ENCODE data around the gene SCN4B.

Gene SCN4B

DNA sequence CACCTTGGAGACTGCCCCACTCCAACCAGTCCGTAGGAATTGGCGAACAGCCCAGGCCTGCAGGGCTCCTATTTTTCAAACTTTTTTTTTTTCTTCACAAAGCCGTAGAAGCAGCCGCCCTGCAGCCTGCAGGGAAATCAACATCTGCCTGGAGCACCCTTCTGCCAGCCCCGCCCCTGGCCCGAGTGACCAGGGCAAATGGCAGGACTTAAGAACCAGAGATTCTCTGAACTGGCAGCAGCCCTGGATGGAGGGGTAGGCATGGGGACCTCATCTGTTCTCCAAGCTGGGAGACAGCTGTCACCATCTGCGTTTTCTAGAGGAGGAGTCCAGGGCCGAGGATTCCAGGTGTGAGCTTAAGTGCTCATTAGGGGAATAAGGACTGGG lies 18.3 kb upstream of the SCN4B start:
- Histone ChIP-seq H2BK12ac (ENCODE audit: low read length) (no peak overlapping the region), H3K36me3 (ENCODE audit: control insufficient read depth in 1 of 2, insufficient read depth in 2 of 2, low read length in 2 of 2) (no peaks in the 10 kb centered on the region), H3K9me3 (ENCODE audit: insufficient read depth, low read depth, low read length) (peaks cover 3% of the 10 kb centered on the region), H2AK5ac (ENCODE audit: low read length) (no peak overlapping the region), H3K23ac (ENCODE audit: low read length) (no peak overlapping the region), H3K18ac (ENCODE audit: low read length) (no peak overlapping the region), H3K4me1 (ENCODE audit: control insufficient read depth in 1 of 2, insufficient read depth in 2 of 2, low read length in 2 of 2) (peaks cover 5 to 6% of the 10 kb centered on the region in 2 experiments), H3K4me3 (ENCODE audit: low read depth, low read length) (no peak overlapping the region), H3K4ac (ENCODE audit: low read depth, low read length) (no peak overlapping the region), H3K79me1 (ENCODE audit: low read length) (no peaks in the 10 kb centered on the region), H2AFZ (ENCODE audit: insufficient read depth, low read length, poor library complexity) (no peak overlapping the region), H2BK5ac (ENCODE audit: low read depth, low read length, poor library complexity) (no peak overlapping the region), H3K27me3 (ENCODE audit: insufficient read depth, low read length) (peaks cover 2% of the 10 kb centered on the region), H4K8ac (ENCODE audit: low read depth, low read length) (no peak overlapping the region), H3K79me2 (ENCODE audit: control insufficient read depth, insufficient read depth, low read length, poor library complexity) (no peaks in the 10 kb centered on the region), H3K9ac (ENCODE audit: low read length) (no peak overlapping the region), H3K4me2 (ENCODE audit: low read length) (no peak overlapping the region), H4K91ac (ENCODE audit: low read depth, low read length) (no peak overlapping the region), H3K14ac (ENCODE audit: low read length) (no peak overlapping the region), H4K12ac (ENCODE audit: low read depth, low read length) (no peak overlapping the region), H3K27ac (ENCODE audit: low read depth, low read length) (no peak overlapping the region), H2BK120ac (ENCODE audit: insufficient read depth, low read length, poor library complexity) (no peak overlapping the region)
- WGBS (ENCODE audit: extremely low coverage, insufficient coverage, insufficient read length), result no CpG with 5 or more reads among the region's 8 CpGs
- no peak for DNase-seq

- H3K4me1 ChIP-seq (ENCODE audit: control insufficient read depth in 1 of 2, insufficient read depth in 2 of 2, low read length in 2 of 2), result peaks cover under 1 to 4% of the 10 kb centered on the region in 2 experiments
- H4K91ac ChIP-seq (ENCODE audit: low read depth, low read length), result no peak overlapping the region
- H2BK12ac ChIP-seq (ENCODE audit: low read length), result no peak overlapping the region
- no peak overlapping the region for H3K4me2 ChIP-seq (ENCODE audit: low read length)
- no peak overlapping the region for H3K18ac ChIP-seq (ENCODE audit: low read length)
- no peak overlapping the region for H4K8ac ChIP-seq (ENCODE audit: low read depth, low read length)
- H4K12ac ChIP-seq (ENCODE audit: low read depth, low read length), result no peak overlapping the region
- no peaks in the 10 kb centered on the region for H3K79me2 ChIP-seq (ENCODE audit: control insufficient read depth, insufficient read depth, low read length, poor library complexity)
- H2BK120ac ChIP-seq (ENCODE audit: insufficient read depth, low read length, poor library complexity), result no peak overlapping the region
- H3K4ac ChIP-seq (ENCODE audit: low read depth, low read length), result no peak overlapping the region
- H3K27ac ChIP-seq (ENCODE audit: low read depth, low read length), result no peak overlapping the region
- no peak overlapping the region for H2AK5ac ChIP-seq (ENCODE audit: low read length)
- no peak overlapping the region for H2BK5ac ChIP-seq (ENCODE audit: low read depth, low read length, poor library complexity)
- peaks cover 3% of the 10 kb centered on the region for H3K9me3 ChIP-seq (ENCODE audit: insufficient read depth, low read depth, low read length)
- H3K4me3 ChIP-seq (ENCODE audit: low read depth, low read length), result no peak overlapping the region
- no peaks in the 10 kb centered on the region for H3K27me3 ChIP-seq (ENCODE audit: insufficient read depth, low read length)
- no CpG with 5 or more reads among the region's 9 CpGs for WGBS (ENCODE audit: extremely low coverage, insufficient coverage, insufficient read length)
- H3K36me3 ChIP-seq (ENCODE audit: control insufficient read depth in 1 of 2, insufficient read depth in 2 of 2, low read length in 2 of 2), result no peaks in the 10 kb centered on the region
- no peak overlapping the region for H3K9ac ChIP-seq (ENCODE audit: low read length)
- no peak overlapping the region for H3K23ac ChIP-seq (ENCODE audit: low read length)
- H2AFZ ChIP-seq (ENCODE audit: insufficient read depth, low read length, poor library complexity), result no peak overlapping the region
- no peak overlapping the region for H3K14ac ChIP-seq (ENCODE audit: low read length)
- no peaks in the 10 kb centered on the region for H3K79me1 ChIP-seq (ENCODE audit: low read length)
- DNase-seq, result no peak
Observed at GRCh38 chr11:118170231-118170630, 17.6 kb upstream of the SCN4B start.

DNA sequence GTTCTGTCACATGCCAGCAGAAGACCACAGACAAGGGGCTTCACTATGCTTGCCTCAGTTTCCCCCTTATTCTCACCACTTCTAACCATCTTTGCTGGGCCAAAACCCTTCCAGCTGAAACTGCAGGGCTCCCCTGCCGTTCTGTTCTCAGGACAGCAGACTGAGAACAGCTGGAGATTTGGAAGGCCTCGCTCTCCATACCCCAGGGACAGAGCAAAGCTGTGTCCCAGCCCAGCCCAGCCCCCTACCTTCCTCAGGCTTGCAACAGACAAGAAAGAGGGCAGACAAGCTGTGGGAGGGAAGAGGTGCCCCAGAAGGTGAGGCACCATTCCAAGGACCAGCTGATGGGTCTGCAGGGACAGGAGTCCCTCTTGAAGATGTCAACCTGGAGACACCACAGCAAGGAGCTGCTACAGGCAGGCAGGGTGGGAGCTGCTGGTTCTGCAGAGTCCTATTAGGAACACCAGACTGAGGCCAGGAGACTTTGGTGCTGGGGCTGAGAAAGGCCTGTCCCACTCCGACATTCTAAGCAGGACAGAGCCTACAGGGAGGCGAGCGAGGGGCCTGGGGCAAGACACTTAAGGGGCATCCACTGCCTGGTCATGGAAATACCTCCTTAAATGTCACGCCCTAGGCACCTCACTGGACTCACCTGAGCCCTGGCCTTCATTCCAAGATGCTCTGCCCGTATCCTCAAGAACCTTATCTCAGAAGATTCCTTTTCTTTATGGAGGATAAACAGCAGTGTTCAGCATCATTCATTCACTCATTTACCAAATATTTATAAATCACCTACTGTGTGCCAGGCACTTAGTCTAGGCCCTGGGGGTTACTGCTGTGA lies 16.9 kb upstream of the SCN4B start:
- no peaks in the 10 kb centered on the region for H3K4me1 ChIP-seq (ENCODE audit: control insufficient read depth in 1 of 2, insufficient read depth in 2 of 2, low read length in 2 of 2)
- H3K23ac ChIP-seq (ENCODE audit: low read length), result no peak overlapping the region
- H4K12ac ChIP-seq (ENCODE audit: low read depth, low read length), result no peak overlapping the region
- no peak overlapping the region for H3K18ac ChIP-seq (ENCODE audit: low read length)
- no peak overlapping the region for H3K4me2 ChIP-seq (ENCODE audit: low read length)
- H3K79me2 ChIP-seq (ENCODE audit: control insufficient read depth, insufficient read depth, low read length, poor library complexity), result no peaks in the 10 kb centered on the region
- no peaks in the 10 kb centered on the region for H3K27me3 ChIP-seq (ENCODE audit: insufficient read depth, low read length)
- H3K4ac ChIP-seq (ENCODE audit: low read depth, low read length), result no peak overlapping the region
- H2AFZ ChIP-seq (ENCODE audit: insufficient read depth, low read length, poor library complexity), result no peak overlapping the region
- no peak overlapping the region for H3K9ac ChIP-seq (ENCODE audit: low read length)
- H3K79me1 ChIP-seq (ENCODE audit: low read length), result no peaks in the 10 kb centered on the region
- H4K91ac ChIP-seq (ENCODE audit: low read depth, low read length), result no peak overlapping the region
- H3K4me3 ChIP-seq (ENCODE audit: low read depth, low read length), result no peak overlapping the region
- H3K27ac ChIP-seq (ENCODE audit: low read depth, low read length), result no peak overlapping the region
- no peak overlapping the region for H4K8ac ChIP-seq (ENCODE audit: low read depth, low read length)
- H2BK5ac ChIP-seq (ENCODE audit: low read depth, low read length, poor library complexity), result no peak overlapping the region
- no peak overlapping the region for H2BK12ac ChIP-seq (ENCODE audit: low read length)
- H2AK5ac ChIP-seq (ENCODE audit: low read length), result no peak overlapping the region
- peak; percentile 11 to 54 for DNase-seq
- H2BK120ac ChIP-seq (ENCODE audit: insufficient read depth, low read length, poor library complexity), result no peak overlapping the region
- H3K9me3 ChIP-seq (ENCODE audit: insufficient read depth, low read depth, low read length), result peaks cover 3% of the 10 kb centered on the region
- WGBS (ENCODE audit: extremely low coverage, insufficient coverage, insufficient read length), result no CpG with 5 or more reads among the region's 7 CpGs
- H3K36me3 ChIP-seq (ENCODE audit: control insufficient read depth in 1 of 2, insufficient read depth in 2 of 2, low read length in 2 of 2), result no peaks in the 10 kb centered on the region
- no peak overlapping the region for H3K14ac ChIP-seq (ENCODE audit: low read length)

- H3K4ac ChIP-seq (ENCODE audit: low read depth, low read length), result no peak overlapping the region
- H3K9me3 ChIP-seq (ENCODE audit: insufficient read depth, low read depth, low read length), result peaks cover 3% of the 10 kb centered on the region
- no peaks in the 10 kb centered on the region for H3K79me1 ChIP-seq (ENCODE audit: low read length)
- H3K4me2 ChIP-seq (ENCODE audit: low read length), result no peak overlapping the region
- H2BK120ac ChIP-seq (ENCODE audit: insufficient read depth, low read length, poor library complexity), result no peak overlapping the region
- no peak overlapping the region for H4K12ac ChIP-seq (ENCODE audit: low read depth, low read length)
- no peak overlapping the region for H2BK12ac ChIP-seq (ENCODE audit: low read length)
- H3K23ac ChIP-seq (ENCODE audit: low read length), result no peak overlapping the region
- no peak overlapping the region for H3K14ac ChIP-seq (ENCODE audit: low read length)
- no peak overlapping the region for H3K27ac ChIP-seq (ENCODE audit: low read depth, low read length)
- H2BK5ac ChIP-seq (ENCODE audit: low read depth, low read length, poor library complexity), result no peak overlapping the region
- no peaks in the 10 kb centered on the region for H3K4me1 ChIP-seq (ENCODE audit: control insufficient read depth in 1 of 2, insufficient read depth in 2 of 2, low read length in 2 of 2)
- no peak overlapping the region for H3K9ac ChIP-seq (ENCODE audit: low read length)
- no peaks in the 10 kb centered on the region for H3K79me2 ChIP-seq (ENCODE audit: control insufficient read depth, insufficient read depth, low read length, poor library complexity)
- no peak overlapping the region for H2AFZ ChIP-seq (ENCODE audit: insufficient read depth, low read length, poor library complexity)
- no peak overlapping the region for H2AK5ac ChIP-seq (ENCODE audit: low read length)
- no peaks in the 10 kb centered on the region for H3K27me3 ChIP-seq (ENCODE audit: insufficient read depth, low read length)
- H3K36me3 ChIP-seq (ENCODE audit: control insufficient read depth in 1 of 2, insufficient read depth in 2 of 2, low read length in 2 of 2), result no peaks in the 10 kb centered on the region
- no CpG with 5 or more reads among the region's 3 CpGs for WGBS (ENCODE audit: extremely low coverage, insufficient coverage, insufficient read length)
- H3K18ac ChIP-seq (ENCODE audit: low read length), result no peak overlapping the region
- H4K8ac ChIP-seq (ENCODE audit: low read depth, low read length), result no peak overlapping the region
- no peak overlapping the region for H3K4me3 ChIP-seq (ENCODE audit: low read depth, low read length)
- peak; percentile 69 to 71 for DNase-seq
- no peak overlapping the region for H4K91ac ChIP-seq (ENCODE audit: low read depth, low read length)
Observed at GRCh38 chr11:118168751-118169150, 16.1 kb upstream of the SCN4B start.

Measured in trophoblast cell (in vitro differentiated cells and primary cell).